Pons (tissue), 1 donor: ENCODE results near the gene TAS2R40.
"Not testable (repeated sequence)": the region's sequence is repeated elsewhere in the genome, so short reads cannot be mapped to it uniquely, and the experiment has no call there.

Source experiments
- DNase-seq: peaks from one replicate; pipeline ENCODE4 v3.0.0-alpha.2; 2016; ENCODE audit warnings: low spot score

TAS2R40 gene

GRCh38 chr7:143221737-143222136 is at the start of gene TAS2R40:
Gene TAS2R40, plus strand, starts transcription at chr7:143222037. Its CDS starts 42 bp downstream, at chr7:143222079.
- no peak for DNase-seq

DNA sequence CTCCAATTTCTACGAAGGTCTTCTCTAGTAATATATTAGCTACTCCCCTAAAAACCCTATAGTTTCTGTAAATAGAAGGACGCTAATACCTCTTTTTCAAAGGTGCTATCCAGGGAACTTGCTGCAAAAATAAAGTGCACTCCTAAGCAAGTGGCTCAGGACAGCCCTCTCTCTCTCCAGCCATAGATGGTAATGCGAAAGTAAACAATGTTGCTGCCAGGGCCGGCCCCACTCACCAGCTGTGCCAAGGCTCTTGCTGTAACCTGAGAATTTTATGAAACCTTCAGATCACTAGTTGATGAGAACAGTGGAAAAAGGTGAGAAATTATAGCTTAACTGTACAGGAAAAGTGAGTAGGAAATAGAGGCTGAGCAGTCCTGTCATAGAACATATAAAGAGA is 49.5 kb upstream of the TAS2R40 start:
- DNase-seq, result peak; percentile 9

GRCh38 chr7:143176128-143176527 is 45.7 kb upstream of the TAS2R40 start:
- DNase-seq, result no peak

GRCh38 chr7:143177374-143178119 is 44.3 kb upstream of the TAS2R40 start:
- no peak for DNase-seq

DNA sequence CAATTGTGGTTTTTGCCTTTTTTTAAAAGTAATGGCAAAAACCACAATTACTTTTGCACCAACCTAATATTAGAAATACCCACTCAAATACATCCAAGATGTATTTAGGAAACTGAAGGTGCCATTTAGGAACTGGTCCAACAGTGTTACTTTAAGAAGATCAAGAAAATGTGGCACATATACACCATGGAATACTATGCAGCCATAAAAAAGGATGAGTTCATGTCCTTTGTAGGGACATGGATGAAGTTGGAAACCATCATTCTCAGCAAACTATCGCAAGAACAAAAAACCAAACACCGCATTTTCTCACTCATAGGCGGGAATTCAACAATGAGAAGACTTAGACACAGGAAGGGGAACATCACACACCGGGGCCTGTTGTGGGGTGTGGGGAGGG is 41.1 kb upstream of the TAS2R40 start:
- not testable (repeated sequence) for DNase-seq

- DNase-seq, result no peak
Measured at GRCh38 chr7:143181349-143181748, 40.5 kb upstream of the TAS2R40 start.

DNA sequence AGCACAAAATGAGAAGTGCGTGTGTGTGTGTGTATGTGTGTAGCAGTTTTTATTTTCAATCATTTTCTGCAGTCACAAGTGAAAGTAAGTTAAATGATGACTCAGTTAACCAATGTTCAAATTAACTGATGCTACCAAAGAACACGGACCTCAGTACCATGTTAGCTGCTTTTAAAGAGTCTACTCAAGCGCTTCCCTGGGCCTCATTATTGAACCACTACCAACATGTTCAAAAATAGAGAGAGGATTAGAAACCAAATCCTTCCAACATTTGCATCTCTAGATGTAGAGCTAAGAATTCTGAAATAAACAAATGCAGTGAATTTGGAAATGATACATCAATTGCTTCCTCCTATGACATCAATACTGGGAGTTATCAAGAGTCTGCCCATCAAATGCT is 38.8 kb upstream of the TAS2R40 start, which contains the start of gene TAS2R39:
TSS of gene TAS2R39 (plus strand) at position 396 of the 400 bp plus-strand sequence. CDS start at position 396, 0 bp downstream.
- no peak for DNase-seq

- DNase-seq, result no peak
Measured at GRCh38 chr7:143185551-143185950, 36.3 kb upstream of the TAS2R40 start.

DNA sequence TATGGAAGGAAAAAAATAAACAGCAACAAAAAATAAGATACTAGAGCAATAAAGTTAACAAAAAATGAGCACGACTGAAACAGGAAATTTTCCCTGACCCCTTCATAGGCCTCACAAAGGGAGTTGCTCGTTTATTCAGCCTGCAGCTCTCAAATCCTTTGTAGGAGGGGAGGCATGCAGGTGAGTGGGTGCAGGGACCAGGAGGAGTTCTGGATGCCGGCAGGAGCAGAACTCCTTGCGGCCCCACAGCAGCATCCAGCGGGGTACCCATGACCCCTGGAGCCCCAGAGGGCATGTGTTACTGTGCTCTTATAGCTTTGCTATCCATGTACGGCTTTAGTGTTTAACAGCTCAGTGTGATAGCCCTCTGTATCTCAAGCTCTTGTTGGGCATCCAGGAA is 32.8 kb upstream of the TAS2R40 start:
- no peak for DNase-seq

GRCh38 chr7:143193880-143194279 is 28.0 kb upstream of the TAS2R40 start:
- DNase-seq, result no peak

DNA sequence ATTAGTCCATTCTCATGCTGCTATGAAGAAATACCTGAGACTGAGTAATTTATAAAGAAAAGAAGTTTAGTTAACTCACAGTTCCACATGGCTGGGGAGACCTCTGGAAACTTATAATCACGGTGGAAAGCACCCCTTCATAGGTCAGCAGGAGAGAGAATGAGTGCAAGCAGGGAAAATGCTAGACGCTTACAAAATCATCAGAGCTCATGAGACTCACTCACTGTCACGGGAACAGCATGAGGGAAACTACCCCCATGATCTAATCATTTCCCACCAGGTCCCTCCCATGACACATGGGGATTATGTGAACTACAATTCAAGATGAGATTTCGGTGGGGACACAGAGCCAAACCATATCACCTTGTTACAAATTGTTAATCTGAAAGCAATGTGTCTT is 22.8 kb upstream of the TAS2R40 start:
- no peak for DNase-seq

DNA sequence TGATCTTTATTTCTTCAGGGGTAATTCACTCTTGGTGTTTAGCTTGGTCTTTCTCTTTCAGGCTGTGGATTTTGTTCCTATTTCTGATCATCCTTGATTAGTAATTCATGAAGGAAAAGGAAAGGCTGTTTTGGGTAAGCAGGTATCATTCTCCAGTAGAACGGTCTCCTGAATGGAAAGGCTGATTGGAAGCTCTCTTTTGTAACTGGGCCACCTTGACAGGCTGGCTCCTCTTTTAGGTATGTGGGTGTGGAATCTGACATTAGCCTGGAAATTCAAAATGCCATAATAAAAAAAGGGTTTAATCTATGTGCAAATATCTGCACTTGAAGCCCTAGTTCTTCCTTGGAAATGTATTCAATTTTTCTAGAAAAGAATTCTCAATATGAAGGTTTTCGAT is 19.7 kb upstream of the TAS2R40 start:
- DNase-seq, result no peak

- no peak for DNase-seq
Measured at GRCh38 chr7:143203386-143203785, 18.5 kb upstream of the TAS2R40 start.

DNA sequence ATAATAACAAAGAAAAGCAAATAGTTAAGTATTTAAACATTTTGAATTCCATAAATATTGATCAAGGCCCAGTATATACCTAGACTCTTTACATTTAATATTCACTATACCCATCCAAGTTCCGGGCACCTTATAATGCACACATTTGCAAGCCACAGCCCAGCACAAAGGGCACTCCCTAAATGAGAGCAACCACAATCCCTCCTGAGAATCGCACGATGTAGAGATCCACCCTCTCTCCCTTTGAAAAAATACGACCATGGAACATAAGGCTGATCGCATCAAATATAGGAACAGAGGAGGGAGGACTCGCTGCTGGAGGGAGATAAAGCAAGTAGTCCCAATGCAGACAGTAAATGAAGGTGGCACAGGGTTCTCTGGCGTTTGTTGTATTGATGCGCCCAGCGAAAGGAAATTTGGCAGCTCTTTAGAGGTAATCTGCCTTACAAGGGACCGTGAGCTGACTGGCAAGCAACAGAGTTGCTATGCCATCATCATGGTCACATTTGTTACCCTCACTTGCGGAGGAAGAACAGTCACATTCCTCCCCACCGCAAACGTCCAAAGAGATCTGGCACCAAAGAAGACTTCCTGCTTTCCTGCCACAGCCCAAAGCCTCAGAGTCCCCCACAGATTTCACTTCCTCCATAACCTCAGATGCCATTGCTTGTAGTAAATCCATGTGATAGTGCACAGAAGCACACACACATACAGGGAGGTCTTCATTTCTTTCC is 16.1 kb upstream of the TAS2R40 start:
- DNase-seq, result peak; percentile 82

GRCh38 chr7:143210541-143210940 is 11.3 kb upstream of the TAS2R40 start:
- no peak for DNase-seq

- not testable (repeated sequence) for DNase-seq
Measured at GRCh38 chr7:143213478-143213877, 8.4 kb upstream of the TAS2R40 start.

GRCh38 chr7:143214789-143215679 is 6.8 kb upstream of the TAS2R40 start:
- DNase-seq, result peak; percentile 93

DNA sequence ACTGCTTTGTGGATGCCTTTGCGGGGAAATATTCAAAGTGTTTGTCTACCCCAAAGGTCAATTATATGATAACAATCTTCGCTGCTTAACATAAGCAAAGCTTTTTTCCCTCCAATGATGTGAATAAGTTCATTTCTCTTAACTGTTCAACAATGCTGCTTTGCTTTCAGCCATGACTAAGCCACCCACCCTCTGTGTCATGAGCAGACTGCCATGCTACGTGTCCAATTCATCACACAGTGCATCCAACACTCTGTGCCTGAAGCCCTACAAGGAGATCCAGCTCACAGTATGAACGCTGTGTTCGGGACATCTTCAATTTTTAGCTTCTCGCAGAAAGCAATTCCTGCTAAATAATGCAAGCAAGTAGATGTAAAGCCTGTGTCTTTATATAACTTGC is 5.7 kb upstream of the TAS2R40 start:
- no peak for DNase-seq

- no peak for DNase-seq
Measured at GRCh38 chr7:143216686-143217085, 5.2 kb upstream of the TAS2R40 start.

GRCh38 chr7:143217806-143218205 is 4.0 kb upstream of the TAS2R40 start:
- DNase-seq, result no peak

DNA sequence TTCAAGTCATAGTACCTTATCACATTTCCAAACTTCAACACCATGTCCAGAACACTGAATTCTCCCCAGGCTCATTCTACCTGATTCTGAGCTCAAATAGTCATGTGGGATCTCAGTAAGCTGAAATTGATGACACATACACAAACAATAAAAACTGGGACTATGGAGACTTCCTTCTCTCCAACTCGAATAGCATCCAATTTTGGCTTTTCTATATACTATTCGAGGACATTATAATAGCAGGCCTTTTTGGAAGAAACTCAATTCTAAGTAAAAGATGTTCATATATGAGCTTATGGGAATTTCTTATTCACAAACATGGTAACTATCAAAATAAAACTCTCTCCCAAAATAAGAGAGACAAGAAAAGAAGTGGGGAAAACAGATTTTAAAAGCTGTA is 551 bp upstream of the TAS2R40 start:
- DNase-seq, result no peak

GRCh38 chr7:143222782-143223181 is 945 bp downstream of the TAS2R40 start:
- DNase-seq, result no peak
